Neural cell (in vitro differentiated cells): Measurements from ENCODE around the gene APOBEC3F. TPM values are rescaled to one million over a fixed set of nuclear protein-coding genes. Genes with fewer than 3 reads are reported as not detected.
"Not testable (repeated sequence)": the region's sequence is repeated elsewhere in the genome, so short reads cannot be mapped to it uniquely, and the experiment has no call there.

Source experiments
- H2AFZ ChIP-seq: fragments of 200-600, 300-800 bp; sonication (generic), shearing (Covaris generic); 2 replicates; pipeline ENCODE4 v1.6.0; 2014; ENCODE audit warnings: low read depth, mild to moderate bottlenecking, antibody characterized with exemption, low read length, moderate library complexity
- H3F3A ChIP-seq: fragments of 200-600 bp; shearing (Covaris generic); 2 replicates; pipeline ENCODE4 v1.6.1; 2016; ENCODE audit warnings: mild to moderate bottlenecking, moderate library complexity, mixed read lengths, antibody characterized with exemption, low read length; ENCODE audit not compliant: insufficient read depth, poor library complexity, severe bottlenecking
- H3K27ac ChIP-seq: fragments of 200-600, 300-800 bp; sonication (generic), shearing (Covaris generic); 2 replicates; pipeline ENCODE4 v1.5.1; 2014; ENCODE audit warnings: mild to moderate bottlenecking, low read length, moderate library complexity
- H3K27me3 ChIP-seq: fragments of 300-800, 200-600 bp; sonication (generic), shearing (Covaris generic); 2 replicates; pipeline ENCODE4 v1.6.0; 2014; ENCODE audit warnings: mild to moderate bottlenecking, low read depth, low read length, moderate library complexity; ENCODE audit not compliant: insufficient read depth
- H3K36me3 ChIP-seq: fragments of 300-800, 200-600 bp; sonication (generic), shearing (Covaris generic); 2 replicates; pipeline ENCODE4 v1.5.1; 2014; ENCODE audit warnings: mild to moderate bottlenecking, antibody characterized with exemption, low read length, moderate library complexity; ENCODE audit not compliant: insufficient read depth
- H3K4me2 ChIP-seq: fragments of 300-800, 200-600 bp; sonication (generic), shearing (Covaris generic); 2 replicates; pipeline ENCODE4 v1.6.0; 2014; ENCODE audit warnings: mild to moderate bottlenecking, low read length
- H3K4me3 ChIP-seq: fragments of 300-800, 200-600 bp; sonication (generic), shearing (Covaris generic); 2 replicates; pipeline ENCODE4 v1.5.1; 2014; ENCODE audit warnings: mild to moderate bottlenecking, low read length, moderate library complexity
- H3K79me2 ChIP-seq: fragments of 200-600 bp; shearing (Covaris generic); replicated peaks from 2 replicates; pipeline ENCODE4 v1.6.0; 2014; ENCODE audit warnings: mild to moderate bottlenecking, low read length, moderate library complexity; ENCODE audit not compliant: insufficient read depth
- H3K9ac ChIP-seq: fragments of 300-800, 200-600 bp; sonication (generic), shearing (Covaris generic); 2 replicates; pipeline ENCODE4 v1.6.1; 2016; ENCODE audit warnings: mild to moderate bottlenecking, low read length, mixed read lengths
- H3K9me2 ChIP-seq: fragments of 200-600 bp; shearing (Covaris generic); 2 replicates; pipeline ENCODE4 v1.6.1; 2016; ENCODE audit warnings: mild to moderate bottlenecking, low read length, mixed read lengths; ENCODE audit not compliant: insufficient read depth
- H3K9me3 ChIP-seq: fragments of 200-600, 300-800 bp; sonication (generic), shearing (Covaris generic); 2 replicates; pipeline ENCODE4 v1.6.1; 2016; ENCODE audit warnings: mild to moderate bottlenecking, mixed run types, low read length, moderate library complexity, mixed read lengths
- H4K20me1 ChIP-seq: fragments of 200-600 bp; shearing (Covaris generic); 2 replicates; pipeline ENCODE4 v1.6.1; 2016; ENCODE audit warnings: mild to moderate bottlenecking, mixed run types; ENCODE audit not compliant: insufficient read depth
- EP300 ChIP-seq: fragments of 450-650 bp; conservative IDR thresholded peaks from 2 replicates; pipeline ENCODE4 v1.6.1; 2014; ENCODE audit warnings: antibody characterized with exemption, mild to moderate bottlenecking, moderate library complexity; ENCODE audit not compliant: poor library complexity, severe bottlenecking
- EZH2 ChIP-seq: fragments of 200-600, 300-800 bp; shearing (Covaris generic), sonication (generic); IDR thresholded peaks from 2 replicates; pipeline ENCODE4 v1.6.1; 2014; ENCODE audit warnings: antibody characterized with exemption, low read length, borderline replicate concordance, mild to moderate bottlenecking; ENCODE audit not compliant: insufficient read depth, poor library complexity, severe bottlenecking
- MXI1 ChIP-seq: fragments of 450-650 bp; conservative IDR thresholded peaks from 2 replicates; pipeline ENCODE4 v1.6.1; 2014; ENCODE audit warnings: antibody characterized with exemption, mild to moderate bottlenecking; ENCODE audit not compliant: poor library complexity, severe bottlenecking
- POLR2AphosphoS5 ChIP-seq: IDR thresholded peaks from 2 replicates; pipeline ENCODE4 v1.6.1; 2012
- RAD21 ChIP-seq: fragments of 450-650 bp; conservative IDR thresholded peaks from 2 replicates; pipeline ENCODE4 v1.6.1; 2014; ENCODE audit warnings: antibody characterized with exemption, mild to moderate bottlenecking, moderate library complexity
- SMC3 ChIP-seq: fragments of 450-650 bp; conservative IDR thresholded peaks from 2 replicates; pipeline ENCODE4 v1.6.1; 2014; ENCODE audit warnings: antibody characterized with exemption, mild to moderate bottlenecking, moderate library complexity; ENCODE audit not compliant: poor library complexity
- TAF1 ChIP-seq: IDR thresholded peaks from 2 replicates; pipeline ENCODE4 v1.6.1; 2012; ENCODE audit warnings: low read depth
- polyA plus RNA-seq: library from polyadenylated mRNA; depleted of rRNA; stranded (reverse); fragments of >200 nt; gene quantifications from 2 replicates; pipeline ENCODE4 v1.2.3, GENCODE V29; 2014
- TF ChIP-seq, protein P1 (sequence below): IDR thresholded peaks from 2 replicates; pipeline ENCODE4 v1.6.1; 2012; ENCODE audit warnings: borderline replicate concordance
- TF ChIP-seq, protein P2 (sequence below): fragments of 450-650 bp; IDR thresholded peaks from 2 replicates; pipeline ENCODE4 v1.5.1; 2014; ENCODE audit warnings: antibody characterized with exemption, mild to moderate bottlenecking, moderate library complexity; ENCODE audit not compliant: poor library complexity, severe bottlenecking

The APOBEC3F gene
- polyA plus RNA-seq, 1 donor from 2014 or later = not detected

DNA sequence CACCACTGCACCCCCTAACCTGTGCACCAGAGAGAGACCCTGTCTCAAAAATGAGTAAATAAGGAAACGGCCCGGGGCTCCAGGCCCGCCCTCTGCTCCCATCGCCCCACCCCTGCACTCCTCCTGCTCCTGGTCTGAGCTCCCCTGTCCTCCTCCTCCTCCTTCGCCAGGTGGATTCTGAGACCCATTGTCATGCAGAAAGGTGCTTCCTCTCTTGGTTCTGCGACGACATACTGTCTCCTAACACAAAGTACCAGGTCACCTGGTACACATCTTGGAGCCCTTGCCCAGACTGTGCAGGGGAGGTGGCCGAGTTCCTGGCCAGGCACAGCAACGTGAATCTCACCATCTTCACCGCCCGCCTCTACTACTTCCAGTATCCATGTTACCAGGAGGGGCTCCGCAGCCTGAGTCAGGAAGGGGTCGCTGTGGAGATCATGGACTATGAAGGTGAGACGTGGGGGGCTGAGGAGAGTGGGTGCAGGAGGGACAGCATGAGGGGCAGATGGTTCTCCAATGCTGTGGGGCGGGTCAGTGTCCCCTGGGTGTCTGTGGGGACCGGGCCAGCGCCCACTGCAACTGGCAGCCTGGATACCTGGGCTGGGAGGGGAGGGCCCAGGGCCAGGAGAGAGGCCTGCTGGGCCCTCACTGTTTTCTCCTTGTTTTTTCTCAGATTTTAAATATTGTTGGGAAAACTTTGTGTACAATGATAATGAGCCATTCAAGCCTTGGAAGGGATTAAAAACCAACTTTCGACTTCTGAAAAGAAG is 22.9 kb upstream of the APOBEC3F start:
- Histone ChIP-seq H3K9ac (no peak overlapping the region), H4K20me1 (no peaks in the 10 kb centered on the region), H3K79me2 (no peaks in the 10 kb centered on the region), H3K4me3 (no peak overlapping the region), H3K27ac (no peak overlapping the region), H2AFZ (no peak overlapping the region), H3F3A (no peaks in the 10 kb centered on the region), H3K36me3 (no peaks in the 10 kb centered on the region), H3K9me2 (no peaks in the 10 kb centered on the region), H3K27me3 (no peaks in the 10 kb centered on the region), H3K9me3 (no peaks in the 10 kb centered on the region), H3K4me2 (no peak overlapping the region)
- TF ChIP-seq, protein P1, sequence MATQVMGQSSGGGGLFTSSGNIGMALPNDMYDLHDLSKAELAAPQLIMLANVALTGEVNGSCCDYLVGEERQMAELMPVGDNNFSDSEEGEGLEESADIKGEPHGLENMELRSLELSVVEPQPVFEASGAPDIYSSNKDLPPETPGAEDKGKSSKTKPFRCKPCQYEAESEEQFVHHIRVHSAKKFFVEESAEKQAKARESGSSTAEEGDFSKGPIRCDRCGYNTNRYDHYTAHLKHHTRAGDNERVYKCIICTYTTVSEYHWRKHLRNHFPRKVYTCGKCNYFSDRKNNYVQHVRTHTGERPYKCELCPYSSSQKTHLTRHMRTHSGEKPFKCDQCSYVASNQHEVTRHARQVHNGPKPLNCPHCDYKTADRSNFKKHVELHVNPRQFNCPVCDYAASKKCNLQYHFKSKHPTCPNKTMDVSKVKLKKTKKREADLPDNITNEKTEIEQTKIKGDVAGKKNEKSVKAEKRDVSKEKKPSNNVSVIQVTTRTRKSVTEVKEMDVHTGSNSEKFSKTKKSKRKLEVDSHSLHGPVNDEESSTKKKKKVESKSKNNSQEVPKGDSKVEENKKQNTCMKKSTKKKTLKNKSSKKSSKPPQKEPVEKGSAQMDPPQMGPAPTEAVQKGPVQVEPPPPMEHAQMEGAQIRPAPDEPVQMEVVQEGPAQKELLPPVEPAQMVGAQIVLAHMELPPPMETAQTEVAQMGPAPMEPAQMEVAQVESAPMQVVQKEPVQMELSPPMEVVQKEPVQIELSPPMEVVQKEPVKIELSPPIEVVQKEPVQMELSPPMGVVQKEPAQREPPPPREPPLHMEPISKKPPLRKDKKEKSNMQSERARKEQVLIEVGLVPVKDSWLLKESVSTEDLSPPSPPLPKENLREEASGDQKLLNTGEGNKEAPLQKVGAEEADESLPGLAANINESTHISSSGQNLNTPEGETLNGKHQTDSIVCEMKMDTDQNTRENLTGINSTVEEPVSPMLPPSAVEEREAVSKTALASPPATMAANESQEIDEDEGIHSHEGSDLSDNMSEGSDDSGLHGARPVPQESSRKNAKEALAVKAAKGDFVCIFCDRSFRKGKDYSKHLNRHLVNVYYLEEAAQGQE = no peak
- no peak for TF ChIP-seq TAF1
- TF ChIP-seq EZH2 = no peak
- TF ChIP-seq RAD21 = no peak
- TF ChIP-seq POLR2AphosphoS5 = no peak
- TF ChIP-seq, protein P2, sequence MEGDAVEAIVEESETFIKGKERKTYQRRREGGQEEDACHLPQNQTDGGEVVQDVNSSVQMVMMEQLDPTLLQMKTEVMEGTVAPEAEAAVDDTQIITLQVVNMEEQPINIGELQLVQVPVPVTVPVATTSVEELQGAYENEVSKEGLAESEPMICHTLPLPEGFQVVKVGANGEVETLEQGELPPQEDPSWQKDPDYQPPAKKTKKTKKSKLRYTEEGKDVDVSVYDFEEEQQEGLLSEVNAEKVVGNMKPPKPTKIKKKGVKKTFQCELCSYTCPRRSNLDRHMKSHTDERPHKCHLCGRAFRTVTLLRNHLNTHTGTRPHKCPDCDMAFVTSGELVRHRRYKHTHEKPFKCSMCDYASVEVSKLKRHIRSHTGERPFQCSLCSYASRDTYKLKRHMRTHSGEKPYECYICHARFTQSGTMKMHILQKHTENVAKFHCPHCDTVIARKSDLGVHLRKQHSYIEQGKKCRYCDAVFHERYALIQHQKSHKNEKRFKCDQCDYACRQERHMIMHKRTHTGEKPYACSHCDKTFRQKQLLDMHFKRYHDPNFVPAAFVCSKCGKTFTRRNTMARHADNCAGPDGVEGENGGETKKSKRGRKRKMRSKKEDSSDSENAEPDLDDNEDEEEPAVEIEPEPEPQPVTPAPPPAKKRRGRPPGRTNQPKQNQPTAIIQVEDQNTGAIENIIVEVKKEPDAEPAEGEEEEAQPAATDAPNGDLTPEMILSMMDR = no peak
- no peak for TF ChIP-seq SMC3
- no peak for TF ChIP-seq EP300
- TF ChIP-seq MXI1 = no peak

DNA sequence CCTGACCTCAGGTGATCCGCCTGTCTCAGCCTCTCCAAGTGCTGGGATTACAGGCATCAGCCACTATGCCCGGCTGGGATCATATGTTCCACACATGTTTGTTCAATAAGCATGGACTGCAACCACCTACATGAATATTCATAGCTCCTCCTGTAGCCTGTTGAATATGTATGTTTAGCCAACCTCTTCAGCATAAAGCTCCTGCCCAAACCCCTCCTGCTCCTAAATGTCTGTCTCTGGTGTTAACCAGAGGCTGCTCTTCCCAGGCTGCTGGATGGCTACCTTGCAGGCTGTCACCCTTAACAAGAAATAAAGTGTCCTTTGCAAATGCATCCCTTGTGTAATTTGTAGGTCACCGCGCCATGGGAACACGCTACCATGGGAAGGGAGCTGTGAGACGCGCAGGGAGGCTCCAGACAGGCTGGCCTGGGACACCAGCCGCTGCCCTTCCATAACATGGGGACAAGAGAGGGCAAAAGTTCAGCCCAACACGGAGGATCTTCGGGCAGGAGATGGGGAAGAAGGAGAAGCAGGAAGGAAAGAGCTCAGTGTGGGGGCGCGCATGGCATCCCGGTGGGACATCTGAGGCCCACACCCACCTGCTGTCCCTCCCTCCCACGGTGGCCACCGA is 20.5 kb upstream of the APOBEC3F start:
- H3K9me2 ChIP-seq, H3K9ac ChIP-seq, H3F3A ChIP-seq, H3K9me3 ChIP-seq, H2AFZ ChIP-seq, H3K27ac ChIP-seq, H3K36me3 ChIP-seq, H3K79me2 ChIP-seq, H3K4me2 ChIP-seq, H4K20me1 ChIP-seq, H3K4me3 ChIP-seq, H3K27me3 ChIP-seq: not testable (repeated sequence)
